HEK293 (cell line): ENCODE measurements around the gene DPYD.

Source experiments
- CTCF ChIA-PET: fragments of 350-600 bp; formaldehyde crosslinking; extraction: SDS; loops from one replicate; lab custom pipeline; 2021; ENCODE audit warnings: antibody characterized with exemption; lab: Yijun Ruan, JAX
- POLR2A ChIA-PET: fragments of 300-600 bp; formaldehyde crosslinking; extraction: SDS; loops from one replicate; lab custom pipeline; 2020; ENCODE audit warnings: antibody characterized with exemption, inconsistent platforms; lab: Yijun Ruan, JAX
- H3K27ac ChIP-seq: fragments of 200-500 bp; sonication (Bioruptor generic); 2 replicates; pipeline ENCODE4 v1.5.1; 2014; ENCODE audit warnings: low read depth, low read length, control low read depth, inconsistent platforms; ENCODE audit errors: extremely low read depth
- H3K36me3 ChIP-seq, 2 experiments: fragments of 200-500 bp in 1 of 2; sonication (Bioruptor generic) in 1 of 2; 1 replicate in 1 of 2; 2 replicates in 1 of 2; pipeline ENCODE4 v1.5.1; 2014 to 2017; ENCODE audit warnings: inconsistent platforms in 2 of 2, low read length in 2 of 2; ENCODE audit not compliant: control insufficient read depth in 2 of 2, insufficient read depth in 1 of 2
- H3K4me1 ChIP-seq: fragments of 200-500 bp; sonication (Bioruptor generic); 2 replicates; pipeline ENCODE4 v1.5.1; 2014; ENCODE audit warnings: mild to moderate bottlenecking, low read length, inconsistent platforms; ENCODE audit not compliant: control insufficient read depth, insufficient read depth
- H3K4me3 ChIP-seq: 2 replicates; pipeline ENCODE4 v1.5.1; 2011; ENCODE audit warnings: low read depth, mild to moderate bottlenecking, control low read depth, low read length, moderate library complexity
- H3K9me3 ChIP-seq: fragments of 200-500 bp; sonication (Bioruptor generic); 2 replicates; pipeline ENCODE4 v1.5.1; 2014; ENCODE audit warnings: low read depth, low read length, inconsistent platforms; ENCODE audit not compliant: control insufficient read depth, insufficient read depth
- HOXA7 ChIP-seq: sonication (generic); formaldehyde crosslinking; IDR thresholded peaks from 2 replicates; pipeline ENCODE4 v1.8.1; 2022; ENCODE audit warnings: missing genetic modification reagents, borderline replicate concordance
- KLF7 ChIP-seq: fragments of 450-650 bp; formaldehyde crosslinking; IDR thresholded peaks from 2 replicates; pipeline ENCODE4 v1.5.1; 2016; ENCODE audit warnings: missing biosample characterization, missing genetic modification characterization, borderline replicate concordance
- KLF8 ChIP-seq: fragments of 450-650 bp; formaldehyde crosslinking; IDR thresholded peaks from 2 replicates; pipeline ENCODE4 v1.5.1; 2016; ENCODE audit warnings: missing biosample characterization, missing genetic modification characterization
- SCRT2 ChIP-seq: fragments of 450-650 bp; formaldehyde crosslinking; IDR thresholded peaks from 2 replicates; pipeline ENCODE4 v1.5.1; 2016; ENCODE audit warnings: missing biosample characterization, missing genetic modification characterization
- SP2 ChIP-seq: fragments of 450-650 bp; formaldehyde crosslinking; IDR thresholded peaks from 2 replicates; pipeline ENCODE4 v1.5.1; 2016; ENCODE audit warnings: missing biosample characterization, missing genetic modification characterization
- ZNF10 ChIP-seq: fragments of 450-650 bp; formaldehyde crosslinking; IDR thresholded peaks from 2 replicates; pipeline ENCODE4 v1.5.1; 2017; ENCODE audit warnings: missing biosample characterization, missing genetic modification characterization
- ZNF155 ChIP-seq: fragments of 450-650 bp; formaldehyde crosslinking; IDR thresholded peaks from 2 replicates; pipeline ENCODE4 v1.5.1; 2016; ENCODE audit warnings: missing biosample characterization, missing genetic modification characterization
- ZNF174 ChIP-seq: fragments of 450-650 bp; formaldehyde crosslinking; IDR thresholded peaks from 2 replicates; pipeline ENCODE4 v1.5.0; 2017; ENCODE audit warnings: missing biosample characterization, mild to moderate bottlenecking, missing genetic modification characterization
- ZNF184 ChIP-seq: fragments of 450-650 bp; IDR thresholded peaks from 2 replicates; pipeline ENCODE4 v1.5.1; 2018; ENCODE audit warnings: missing biosample characterization, mild to moderate bottlenecking, missing genetic modification characterization
- ZNF223 ChIP-seq: fragments of 450-650 bp; formaldehyde crosslinking; IDR thresholded peaks from 2 replicates; pipeline ENCODE4 v1.5.1; 2016; ENCODE audit warnings: missing biosample characterization, missing genetic modification characterization
- ZNF274 ChIP-seq, 2 experiments: fragments of 200-500 bp in 1 of 2; fragments of 450-650 bp in 1 of 2; sonication (Bioruptor generic) in 1 of 2; formaldehyde crosslinking in 1 of 2; IDR thresholded peaks; 2 replicates each; pipeline versions ENCODE4 v1.5.1 to v1.6.1; 2014 to 2016; ENCODE audit warnings: borderline replicate concordance in 1 of 2, inconsistent platforms in 1 of 2, low read length in 1 of 2, missing biosample characterization in 1 of 2, missing genetic modification characterization in 1 of 2
- ZNF416 ChIP-seq: fragments of 450-650 bp; formaldehyde crosslinking; IDR thresholded peaks from 2 replicates; pipeline ENCODE4 v1.5.1; 2016; ENCODE audit warnings: missing biosample characterization, missing genetic modification characterization
- ZNF501 ChIP-seq: fragments of 450-650 bp; formaldehyde crosslinking; IDR thresholded peaks from 2 replicates; pipeline ENCODE4 v1.5.1; 2016; ENCODE audit warnings: missing biosample characterization, missing genetic modification characterization
- ZNF544 ChIP-seq: fragments of 450-650 bp; formaldehyde crosslinking; IDR thresholded peaks from 2 replicates; pipeline ENCODE4 v1.5.0; 2017; ENCODE audit warnings: missing biosample characterization, missing genetic modification characterization
- ZNF555 ChIP-seq: fragments of 450-650 bp; formaldehyde crosslinking; conservative IDR thresholded peaks from 2 replicates; pipeline ENCODE4 v1.5.1; 2017; ENCODE audit warnings: missing biosample characterization, mild to moderate bottlenecking, missing genetic modification characterization, inconsistent platforms
- ZNF596 ChIP-seq: fragments of 450-650 bp; IDR thresholded peaks from 2 replicates; pipeline ENCODE4 v1.5.0; 2018; ENCODE audit warnings: missing biosample characterization, mild to moderate bottlenecking, missing genetic modification characterization, moderate library complexity
- ZNF610 ChIP-seq: fragments of 450-650 bp; formaldehyde crosslinking; IDR thresholded peaks from 2 replicates; pipeline ENCODE4 v1.5.1; 2016; ENCODE audit warnings: missing biosample characterization, missing genetic modification characterization, borderline replicate concordance
- ZNF777 ChIP-seq: fragments of 450-650 bp; formaldehyde crosslinking; IDR thresholded peaks from 2 replicates; pipeline ENCODE4 v1.5.1; 2017; ENCODE audit warnings: missing biosample characterization, missing genetic modification characterization, borderline replicate concordance
- ZNF792 ChIP-seq: fragments of 450-650 bp; formaldehyde crosslinking; IDR thresholded peaks from 2 replicates; pipeline ENCODE4 v1.5.1; 2016; ENCODE audit warnings: missing biosample characterization, missing genetic modification characterization
- ZSCAN23 ChIP-seq: fragments of 450-650 bp; formaldehyde crosslinking; IDR thresholded peaks from 2 replicates; pipeline ENCODE4 v1.5.1; 2016; ENCODE audit warnings: missing biosample characterization, missing genetic modification characterization
- TF ChIP-seq, protein P1 (sequence below): fragments of 450-650 bp; formaldehyde crosslinking; IDR thresholded peaks from 2 replicates; pipeline ENCODE4 v1.5.1; 2016; ENCODE audit warnings: missing biosample characterization, missing genetic modification characterization
- TF ChIP-seq, protein P2 (sequence below): fragments of 450-650 bp; formaldehyde crosslinking; IDR thresholded peaks from 2 replicates; pipeline ENCODE4 v1.5.1; 2016; ENCODE audit warnings: missing biosample characterization, missing genetic modification characterization
- TF ChIP-seq, protein P3 (sequence below): fragments of 450-650 bp; formaldehyde crosslinking; IDR thresholded peaks from 2 replicates; pipeline ENCODE4 v1.5.1; 2017; ENCODE audit warnings: missing biosample characterization, missing genetic modification characterization
- TF ChIP-seq, protein P4 (sequence below): fragments of 450-650 bp; formaldehyde crosslinking; IDR thresholded peaks from 2 replicates; pipeline ENCODE4 v1.5.1; 2016; ENCODE audit warnings: missing biosample characterization, missing genetic modification characterization

The DPYD gene

DNA sequence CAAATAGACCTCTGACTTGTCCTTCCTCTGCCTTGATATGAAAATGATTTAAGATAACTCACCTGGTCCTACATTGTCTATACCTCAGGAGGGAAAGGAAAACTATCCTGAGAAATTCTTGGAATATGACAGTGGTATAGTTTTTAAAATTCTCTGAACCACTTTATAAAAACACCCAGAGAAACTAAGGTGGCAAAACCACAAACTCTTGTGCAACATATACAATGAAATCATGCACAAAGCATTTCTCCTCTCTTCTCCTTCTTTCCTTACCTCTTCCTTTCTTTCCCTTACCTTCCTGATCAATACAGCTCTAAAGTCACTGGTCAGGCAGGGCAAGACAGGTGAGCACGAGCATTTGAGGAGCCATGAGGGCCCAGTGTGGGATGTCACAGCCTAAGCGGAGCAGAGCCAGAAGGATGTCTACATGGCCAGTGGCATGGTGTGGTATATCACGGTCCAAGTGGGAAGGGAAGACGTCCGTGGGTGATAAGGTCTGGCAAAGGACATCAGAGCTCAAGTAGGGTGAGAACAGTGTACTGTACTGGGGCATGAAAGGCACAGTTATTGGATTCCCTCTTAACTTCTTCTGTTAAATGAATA lies 543.3 kb downstream of the DPYD start:
- POLR2A ChIA-PET = no interaction called here
- CTCF ChIA-PET = no interaction called here
- no peaks in the 10 kb centered on the region for H3K9me3 ChIP-seq
- no peaks in the 10 kb centered on the region for H3K4me1 ChIP-seq
- H3K4me3 ChIP-seq = no peak overlapping the region
- TF ChIP-seq ZNF777 (tag by site-specific recombination) (no peak), ZNF416 (tag by site-specific recombination) (no peak), ZNF10 (tag by site-specific recombination) (no peak), SCRT2 (no peak), ZNF174 (no peak)
- no peaks in the 10 kb centered on the region for H3K36me3 ChIP-seq
- H3K27ac ChIP-seq = no peak overlapping the region

DNA sequence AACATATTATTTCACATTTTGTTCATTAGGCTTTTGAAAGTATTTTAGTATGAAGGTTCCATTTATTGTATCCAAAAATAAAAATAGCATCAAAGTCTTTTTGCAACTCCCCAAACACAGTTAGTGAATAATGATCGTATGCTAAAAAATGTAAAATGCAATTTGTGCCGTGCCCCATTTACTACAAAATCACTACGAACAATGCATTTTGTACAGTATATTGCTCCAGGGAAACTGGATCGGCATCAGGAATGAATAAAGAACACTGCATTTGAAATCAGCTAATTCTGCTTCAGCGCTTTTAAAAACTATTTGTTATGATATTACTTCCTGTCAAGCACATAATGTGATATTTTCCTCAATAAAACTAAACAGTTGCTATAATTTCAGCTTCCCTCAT lies 547.8 kb downstream of the DPYD start:
- no peaks in the 10 kb centered on the region for H3K9me3 ChIP-seq
- H3K36me3 ChIP-seq = no peaks in the 10 kb centered on the region
- CTCF ChIA-PET = no interaction called here
- TF ChIP-seq ZNF792 = no peak
- TF ChIP-seq HOXA7 = no peak
- TF ChIP-seq, protein P1, sequence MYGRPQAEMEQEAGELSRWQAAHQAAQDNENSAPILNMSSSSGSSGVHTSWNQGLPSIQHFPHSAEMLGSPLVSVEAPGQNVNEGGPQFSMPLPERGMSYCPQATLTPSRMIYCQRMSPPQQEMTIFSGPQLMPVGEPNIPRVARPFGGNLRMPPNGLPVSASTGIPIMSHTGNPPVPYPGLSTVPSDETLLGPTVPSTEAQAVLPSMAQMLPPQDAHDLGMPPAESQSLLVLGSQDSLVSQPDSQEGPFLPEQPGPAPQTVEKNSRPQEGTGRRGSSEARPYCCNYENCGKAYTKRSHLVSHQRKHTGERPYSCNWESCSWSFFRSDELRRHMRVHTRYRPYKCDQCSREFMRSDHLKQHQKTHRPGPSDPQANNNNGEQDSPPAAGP (tag by site-specific recombination) = no peak
- TF ChIP-seq, protein P2, sequence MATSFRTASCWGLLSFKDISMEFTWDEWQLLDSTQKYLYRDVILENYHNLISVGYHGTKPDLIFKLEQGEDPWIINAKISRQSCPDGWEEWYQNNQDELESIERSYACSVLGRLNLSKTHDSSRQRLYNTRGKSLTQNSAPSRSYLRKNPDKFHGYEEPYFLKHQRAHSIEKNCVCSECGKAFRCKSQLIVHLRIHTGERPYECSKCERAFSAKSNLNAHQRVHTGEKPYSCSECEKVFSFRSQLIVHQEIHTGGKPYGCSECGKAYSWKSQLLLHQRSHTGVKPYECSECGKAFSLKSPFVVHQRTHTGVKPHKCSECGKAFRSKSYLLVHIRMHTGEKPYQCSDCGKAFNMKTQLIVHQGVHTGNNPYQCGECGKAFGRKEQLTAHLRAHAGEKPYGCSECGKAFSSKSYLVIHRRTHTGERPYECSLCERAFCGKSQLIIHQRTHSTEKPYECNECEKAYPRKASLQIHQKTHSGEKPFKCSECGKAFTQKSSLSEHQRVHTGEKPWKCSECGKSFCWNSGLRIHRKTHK (tag by site-specific recombination) = no peak
- no peak for TF ChIP-seq ZNF155 (tag by site-specific recombination)
- TF ChIP-seq KLF7 = no peak
- no peak for TF ChIP-seq ZNF174
- no peak for TF ChIP-seq ZNF501
- TF ChIP-seq ZNF610 (tag by site-specific recombination) = no peak
- no peak for TF ChIP-seq ZSCAN23
- TF ChIP-seq, all 188 proteins: peak for 0
- Histone ChIP-seq H3K4me3 (no peak overlapping the region), H3K27ac (no peak overlapping the region), H3K4me1 (no peaks in the 10 kb centered on the region)
- POLR2A ChIA-PET = no interaction called here

DNA sequence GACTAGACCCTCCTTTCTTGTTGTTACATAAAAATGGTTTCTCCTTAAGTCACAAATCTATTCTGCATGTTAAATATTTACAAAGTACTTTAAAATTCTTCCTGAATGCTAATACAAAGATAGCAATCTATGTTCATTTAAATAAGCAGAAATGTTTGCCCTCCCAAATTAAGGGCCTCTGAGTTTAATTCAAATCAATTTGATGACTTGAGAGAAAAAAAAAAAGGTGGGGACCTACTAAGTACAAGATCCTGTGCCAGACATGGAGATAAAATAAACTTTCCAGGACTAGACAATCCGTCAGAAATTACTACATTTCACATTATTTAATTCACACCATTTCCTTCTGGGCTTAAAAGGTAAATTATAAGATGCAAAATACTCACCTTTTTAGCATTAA lies 548.3 kb downstream of the DPYD start:
- POLR2A ChIA-PET = no interaction called here
- CTCF ChIA-PET = no interaction called here
- Histone ChIP-seq H3K9me3 (no peaks in the 10 kb centered on the region), H3K27ac (no peak overlapping the region), H3K4me3 (no peak overlapping the region), H3K4me1 (no peaks in the 10 kb centered on the region), H3K36me3 (no peaks in the 10 kb centered on the region)
- no peak for TF ChIP-seq ZNF10 (tag by site-specific recombination)
- TF ChIP-seq ZNF777 (tag by site-specific recombination) = no peak
- TF ChIP-seq, protein P3, sequence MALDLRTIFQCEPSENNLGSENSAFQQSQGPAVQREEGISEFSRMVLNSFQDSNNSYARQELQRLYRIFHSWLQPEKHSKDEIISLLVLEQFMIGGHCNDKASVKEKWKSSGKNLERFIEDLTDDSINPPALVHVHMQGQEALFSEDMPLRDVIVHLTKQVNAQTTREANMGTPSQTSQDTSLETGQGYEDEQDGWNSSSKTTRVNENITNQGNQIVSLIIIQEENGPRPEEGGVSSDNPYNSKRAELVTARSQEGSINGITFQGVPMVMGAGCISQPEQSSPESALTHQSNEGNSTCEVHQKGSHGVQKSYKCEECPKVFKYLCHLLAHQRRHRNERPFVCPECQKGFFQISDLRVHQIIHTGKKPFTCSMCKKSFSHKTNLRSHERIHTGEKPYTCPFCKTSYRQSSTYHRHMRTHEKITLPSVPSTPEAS (tag by site-specific recombination) = no peak
- TF ChIP-seq ZNF274 (IDR thresholded peaks at IDR 0.05; ENCODE audit: low read length) = no peak
- TF ChIP-seq ZNF274 (tag by site-specific recombination; IDR thresholded peaks at IDR 0.05; ENCODE audit: borderline replicate concordance) = no peak
- no peak for TF ChIP-seq ZNF184
- TF ChIP-seq ZNF555 (tag by site-specific recombination) = no peak
- TF ChIP-seq ZSCAN23 = no peak
- TF ChIP-seq SP2 = no peak
- TF ChIP-seq ZNF596 (tag by site-specific recombination) = no peak
- TF ChIP-seq, protein P4, sequence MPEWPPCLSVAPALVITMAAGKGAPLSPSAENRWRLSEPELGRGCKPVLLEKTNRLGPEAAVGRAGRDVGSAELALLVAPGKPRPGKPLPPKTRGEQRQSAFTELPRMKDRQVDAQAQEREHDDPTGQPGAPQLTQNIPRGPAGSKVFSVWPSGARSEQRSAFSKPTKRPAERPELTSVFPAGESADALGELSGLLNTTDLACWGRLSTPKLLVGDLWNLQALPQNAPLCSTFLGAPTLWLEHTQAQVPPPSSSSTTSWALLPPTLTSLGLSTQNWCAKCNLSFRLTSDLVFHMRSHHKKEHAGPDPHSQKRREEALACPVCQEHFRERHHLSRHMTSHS (tag by site-specific recombination) = no peak
- TF ChIP-seq KLF8 (tag by site-specific recombination) = no peak
- TF ChIP-seq ZNF223 = no peak
- no peak for TF ChIP-seq ZNF544
